Activated B cell treated with CpG ODN at 0.5 μM for 24 hours (primary cell): ENCODE measurements around the gene STRBP. TPM values are rescaled to one million over a fixed set of nuclear protein-coding genes. Genes with fewer than 3 reads are reported as not detected.

ENCODE experiments used
- ATAC-seq: fragments of 200-7000 bp; cut with Tn5 transposase; one replicate; pipeline ENCODE4 v1.10.0; 2021; ENCODE audit warnings: low read depth, mild to moderate bottlenecking, moderate library complexity
- CTCF ChIA-PET: fragments of 350-600 bp; sonication (Branson Sonifier 250); formaldehyde crosslinking; loops from one replicate; lab custom pipeline; 2021; ENCODE audit warnings: antibody characterized with exemption; lab: Charles Lee
- POLR2A ChIA-PET: fragments of 350-600 bp; sonication (Branson Sonifier 250); formaldehyde crosslinking; loops from one replicate; lab custom pipeline; 2021; ENCODE audit warnings: antibody characterized with exemption; lab: Charles Lee
- DNase-seq: peaks from one replicate; pipeline ENCODE4 v3.0.0; 2022
- H3K27ac Mint-ChIP-seq: one replicate; pipeline ENCODE4 v1.8.0; 2020; ENCODE audit warnings: mixed read lengths
- H3K27me3 Mint-ChIP-seq: one replicate; pipeline ENCODE4 v1.8.0; 2021; ENCODE audit warnings: mixed read lengths
- H3K36me3 Mint-ChIP-seq: one replicate; pipeline ENCODE4 v1.8.0; 2021; ENCODE audit warnings: low read depth, mixed read lengths
- H3K4me1 Mint-ChIP-seq: one replicate; pipeline ENCODE4 v1.8.0; 2021; ENCODE audit warnings: mixed read lengths
- H3K4me3 Mint-ChIP-seq: one replicate; pipeline ENCODE4 v1.8.0; 2020; ENCODE audit warnings: mild to moderate bottlenecking, mixed read lengths
- H3K9me3 Mint-ChIP-seq: one replicate; pipeline ENCODE4 v1.8.0; 2020; ENCODE audit warnings: mixed read lengths
- intact Hi-C: fragments of 100-400 bp; cut with micrococcal nuclease; formaldehyde crosslinking; loops from one replicate; pipeline ENCODE4 v1.15.1; 2024
- total RNA-seq: library from RNA; stranded (reverse); gene quantifications from 2 replicates; pipeline ENCODE4 v1.2.3, GENCODE V29; 2022
- TF ChIP-seq, protein P1 (sequence below): fragments of 200-600 bp; IDR thresholded peaks from one replicate; pipeline ENCODE4 v1.8.0; 2022; ENCODE audit warnings: antibody characterized with exemption, mild to moderate bottlenecking

STRBP gene
- total RNA-seq, 1 donor from 2014 or later = 127 TPM

DNA sequence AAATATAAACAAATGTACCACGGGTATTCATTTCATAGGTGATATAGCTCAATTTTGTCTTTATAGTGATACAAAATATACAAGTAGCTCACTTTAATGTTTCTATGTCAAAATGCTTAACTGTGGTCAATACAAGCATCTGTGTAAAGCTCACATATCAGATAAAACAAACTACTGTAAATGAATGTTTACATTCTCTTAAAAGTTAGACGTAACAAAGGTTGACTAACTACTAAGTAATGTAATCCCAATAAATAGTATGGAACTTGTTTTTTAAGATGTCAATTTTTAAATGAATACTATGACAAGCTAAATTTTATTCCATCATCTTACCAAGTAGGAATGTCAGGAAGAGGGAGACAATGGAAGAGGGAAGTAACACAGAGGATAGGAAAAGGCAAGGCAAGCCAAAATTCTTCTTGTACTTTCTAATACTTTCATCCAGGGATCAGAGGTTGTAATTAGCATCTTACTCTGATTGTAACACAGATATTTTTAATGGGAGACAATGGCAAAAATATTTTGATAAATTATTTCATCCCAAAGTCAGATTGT, 105.5 kb downstream of the STRBP start:
- H3K4me1 Mint-ChIP-seq = peaks cover 46% of the 10 kb centered on the region
- POLR2A ChIA-PET = no interaction called here
- no peak overlapping the region for H3K27ac Mint-ChIP-seq
- peaks cover 49% of the 10 kb centered on the region for H3K36me3 Mint-ChIP-seq
- intact Hi-C loops = no loop called here
- no peak overlapping the region for H3K4me3 Mint-ChIP-seq
- DNase-seq (no peak), ATAC-seq (no peak)
- H3K9me3 Mint-ChIP-seq = no peaks in the 10 kb centered on the region
- TF ChIP-seq, protein P1, sequence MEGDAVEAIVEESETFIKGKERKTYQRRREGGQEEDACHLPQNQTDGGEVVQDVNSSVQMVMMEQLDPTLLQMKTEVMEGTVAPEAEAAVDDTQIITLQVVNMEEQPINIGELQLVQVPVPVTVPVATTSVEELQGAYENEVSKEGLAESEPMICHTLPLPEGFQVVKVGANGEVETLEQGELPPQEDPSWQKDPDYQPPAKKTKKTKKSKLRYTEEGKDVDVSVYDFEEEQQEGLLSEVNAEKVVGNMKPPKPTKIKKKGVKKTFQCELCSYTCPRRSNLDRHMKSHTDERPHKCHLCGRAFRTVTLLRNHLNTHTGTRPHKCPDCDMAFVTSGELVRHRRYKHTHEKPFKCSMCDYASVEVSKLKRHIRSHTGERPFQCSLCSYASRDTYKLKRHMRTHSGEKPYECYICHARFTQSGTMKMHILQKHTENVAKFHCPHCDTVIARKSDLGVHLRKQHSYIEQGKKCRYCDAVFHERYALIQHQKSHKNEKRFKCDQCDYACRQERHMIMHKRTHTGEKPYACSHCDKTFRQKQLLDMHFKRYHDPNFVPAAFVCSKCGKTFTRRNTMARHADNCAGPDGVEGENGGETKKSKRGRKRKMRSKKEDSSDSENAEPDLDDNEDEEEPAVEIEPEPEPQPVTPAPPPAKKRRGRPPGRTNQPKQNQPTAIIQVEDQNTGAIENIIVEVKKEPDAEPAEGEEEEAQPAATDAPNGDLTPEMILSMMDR = no peak
- CTCF ChIA-PET = interaction anchor here (0.8 kb wide), 1 partner anchor 63 kb away, joined by 4 read pairs; no protein-coding TSS in a partner anchor
- no peaks in the 10 kb centered on the region for H3K27me3 Mint-ChIP-seq

DNA sequence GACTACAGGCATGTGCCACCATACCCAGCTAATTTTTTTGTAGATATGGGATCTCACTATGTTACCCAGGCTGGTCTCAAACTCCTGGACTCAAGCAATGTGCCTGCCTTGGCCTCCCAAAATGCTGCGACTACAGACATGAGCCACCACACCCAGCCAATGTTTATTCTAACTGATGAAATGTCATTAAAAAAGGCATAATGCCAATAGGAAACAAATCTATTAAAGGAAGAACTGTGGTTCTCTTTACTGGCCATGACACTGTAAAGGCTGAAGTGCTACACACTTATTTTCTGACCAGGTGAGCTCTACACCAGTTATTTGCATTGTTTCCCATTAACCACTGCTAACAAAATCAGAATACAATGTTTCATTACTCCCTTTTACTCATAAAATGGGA, 106.0 kb downstream of the STRBP start:
- peaks cover 52% of the 10 kb centered on the region for H3K36me3 Mint-ChIP-seq
- POLR2A ChIA-PET = no interaction called here
- ATAC-seq (no peak), DNase-seq (no peak)
- H3K9me3 Mint-ChIP-seq = no peaks in the 10 kb centered on the region
- H3K27ac Mint-ChIP-seq = no peak overlapping the region
- CTCF ChIA-PET = interaction anchor here (0.8 kb wide), 1 partner anchor 63 kb away, joined by 4 read pairs; no protein-coding TSS in a partner anchor
- TF ChIP-seq, protein P1 = no peak
- intact Hi-C loops = no loop called here
- H3K4me3 Mint-ChIP-seq = no peak overlapping the region
- no peaks in the 10 kb centered on the region for H3K27me3 Mint-ChIP-seq
- peaks cover 41% of the 10 kb centered on the region for H3K4me1 Mint-ChIP-seq

DNA sequence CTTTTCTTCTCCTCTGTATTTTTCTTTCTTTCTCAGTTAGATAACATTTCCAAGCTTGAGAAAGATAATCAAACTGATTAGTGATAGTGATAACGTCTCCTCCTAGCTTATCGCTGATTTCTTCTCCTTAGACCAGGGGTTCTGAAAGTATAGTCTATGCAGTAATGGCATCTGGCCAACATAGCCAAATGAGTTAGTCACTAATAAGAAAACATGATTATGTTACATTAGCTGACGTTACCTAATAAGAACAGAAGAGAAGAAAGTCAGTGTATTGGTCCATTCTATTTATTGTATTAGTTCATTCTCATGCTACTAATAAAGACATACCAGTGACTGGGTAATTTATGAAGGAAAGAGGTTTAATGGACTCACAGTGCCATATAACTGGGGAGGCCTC, 111.2 kb downstream of the STRBP start:
- Mint-ChIP-seq H3K36me3 (peaks cover 45% of the 10 kb centered on the region), H3K4me1 (peaks cover under 1% of the 10 kb centered on the region), H3K27ac (peak overlapping the region; percentile 19), H3K9me3 (no peaks in the 10 kb centered on the region), H3K4me3 (no peak overlapping the region), H3K27me3 (no peaks in the 10 kb centered on the region)
- ChIA-PET POLR2A (no interaction called here), CTCF (interaction anchor here (1.1 to 1.3 kb wide), 3 partner anchors 66 to 192 kb away, joined by 3 to 6 read pairs (median 3); no protein-coding TSS in a partner anchor)
- ATAC-seq (no peak), DNase-seq (no peak)
- intact Hi-C loops = no loop called here
- TF ChIP-seq, protein P1 = no peak

DNA sequence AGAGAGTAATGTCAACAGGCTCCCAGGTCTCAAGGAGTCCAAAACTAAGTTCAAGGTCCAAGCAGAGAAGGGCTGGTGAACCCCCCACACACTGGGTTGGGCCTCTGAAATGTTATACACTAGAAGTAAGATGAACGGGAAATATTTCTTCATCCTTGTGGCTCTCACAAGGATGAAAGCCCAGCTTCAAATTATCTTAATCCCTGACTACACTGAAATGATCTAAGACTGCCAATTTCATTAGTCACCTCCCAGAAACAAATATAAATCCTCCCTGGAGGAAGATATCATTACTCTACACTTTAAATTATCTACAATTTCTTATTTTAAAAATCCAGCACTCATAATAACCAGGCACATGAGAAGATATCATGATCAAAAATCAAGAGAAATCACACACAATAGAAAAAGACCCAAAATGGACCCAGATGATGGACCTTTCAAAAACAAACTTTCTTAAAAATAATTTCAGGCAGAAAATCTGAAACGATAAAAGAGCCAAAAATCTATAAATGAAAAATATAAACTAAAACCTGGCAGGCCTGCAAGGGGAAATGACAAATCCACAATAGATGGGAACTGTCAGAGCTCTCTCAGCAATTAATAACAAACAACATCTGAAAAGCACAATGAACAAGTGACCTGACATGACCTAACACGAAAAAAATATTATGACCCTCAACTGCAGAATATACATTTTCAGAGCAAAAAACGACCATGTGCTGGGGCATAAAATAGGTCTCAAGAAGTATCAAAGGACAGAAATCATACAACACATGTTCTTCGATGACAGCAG, 117.5 kb downstream of the STRBP start:
- DNase-seq (no peak), ATAC-seq (no peak)
- Mint-ChIP-seq H3K36me3 (peaks cover 48% of the 10 kb centered on the region), H3K4me3 (no peak overlapping the region), H3K27me3 (no peaks in the 10 kb centered on the region), H3K4me1 (no peaks in the 10 kb centered on the region), H3K9me3 (no peaks in the 10 kb centered on the region), H3K27ac (no peak overlapping the region)
- ChIA-PET CTCF (no interaction called here), POLR2A (no interaction called here)
- intact Hi-C loops = no loop called here
- TF ChIP-seq, protein P1 = no peak

DNA sequence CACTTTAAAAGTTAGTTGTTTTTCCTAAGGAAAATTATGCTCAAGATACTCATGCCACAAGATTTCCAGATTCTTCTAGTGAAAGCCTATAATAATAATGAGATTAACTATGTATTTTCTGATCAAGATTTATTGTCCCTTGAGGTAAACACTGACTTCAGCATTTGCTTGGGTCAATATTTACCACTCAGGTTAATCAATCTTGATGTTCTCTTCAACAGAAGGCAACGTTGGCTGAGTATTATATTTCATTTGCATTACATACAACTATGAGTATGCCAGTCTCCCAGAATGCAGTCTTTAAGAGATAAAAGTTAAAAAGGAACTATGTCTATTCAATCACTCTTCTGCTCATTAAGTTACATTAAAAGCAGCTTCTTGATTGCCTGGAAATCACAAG, 119.3 kb downstream of the STRBP start:
- no peak overlapping the region for H3K4me3 Mint-ChIP-seq
- CTCF ChIA-PET = no interaction called here
- TF ChIP-seq, protein P1 = no peak
- H3K27ac Mint-ChIP-seq = no peak overlapping the region
- H3K4me1 Mint-ChIP-seq = no peaks in the 10 kb centered on the region
- intact Hi-C loops = no loop called here
- no peaks in the 10 kb centered on the region for H3K27me3 Mint-ChIP-seq
- H3K9me3 Mint-ChIP-seq = no peaks in the 10 kb centered on the region
- ATAC-seq (no peak), DNase-seq (no peak)
- H3K36me3 Mint-ChIP-seq = peaks cover 64% of the 10 kb centered on the region
- POLR2A ChIA-PET = no interaction called here
